ENCODE results near the gene ADCY7.

DNA sequence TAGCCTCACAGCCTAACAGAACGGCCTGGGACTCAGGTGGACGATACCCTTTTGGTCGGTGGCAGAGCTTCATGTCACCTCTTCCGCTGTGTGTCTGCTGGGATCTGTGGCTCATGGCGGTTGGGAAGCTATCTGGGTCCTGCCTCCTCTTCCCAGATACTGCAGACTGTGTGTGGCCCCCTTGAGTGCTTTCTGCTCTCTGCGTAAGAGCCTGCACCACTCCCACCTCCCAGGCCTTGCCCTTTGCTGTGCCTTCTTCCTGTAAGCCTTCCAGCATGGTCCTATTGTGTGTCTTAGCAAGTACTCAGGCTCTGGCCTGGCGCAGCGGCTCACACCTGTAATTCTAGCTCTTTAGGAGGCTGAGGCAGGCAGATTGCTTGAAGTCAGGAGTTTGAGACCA lies 17.5 kb upstream of the ADCY7 start:
- TF ChIP-seq, protein P1, sequence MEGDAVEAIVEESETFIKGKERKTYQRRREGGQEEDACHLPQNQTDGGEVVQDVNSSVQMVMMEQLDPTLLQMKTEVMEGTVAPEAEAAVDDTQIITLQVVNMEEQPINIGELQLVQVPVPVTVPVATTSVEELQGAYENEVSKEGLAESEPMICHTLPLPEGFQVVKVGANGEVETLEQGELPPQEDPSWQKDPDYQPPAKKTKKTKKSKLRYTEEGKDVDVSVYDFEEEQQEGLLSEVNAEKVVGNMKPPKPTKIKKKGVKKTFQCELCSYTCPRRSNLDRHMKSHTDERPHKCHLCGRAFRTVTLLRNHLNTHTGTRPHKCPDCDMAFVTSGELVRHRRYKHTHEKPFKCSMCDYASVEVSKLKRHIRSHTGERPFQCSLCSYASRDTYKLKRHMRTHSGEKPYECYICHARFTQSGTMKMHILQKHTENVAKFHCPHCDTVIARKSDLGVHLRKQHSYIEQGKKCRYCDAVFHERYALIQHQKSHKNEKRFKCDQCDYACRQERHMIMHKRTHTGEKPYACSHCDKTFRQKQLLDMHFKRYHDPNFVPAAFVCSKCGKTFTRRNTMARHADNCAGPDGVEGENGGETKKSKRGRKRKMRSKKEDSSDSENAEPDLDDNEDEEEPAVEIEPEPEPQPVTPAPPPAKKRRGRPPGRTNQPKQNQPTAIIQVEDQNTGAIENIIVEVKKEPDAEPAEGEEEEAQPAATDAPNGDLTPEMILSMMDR (IDR thresholded peaks at IDR 0.05; ENCODE audit: insufficient read depth, low read length): no peak
- TF ChIP-seq POLR2AphosphoS5 (IDR thresholded peaks at IDR 0.05; ENCODE audit: low read depth) (no peak), SPI1 (IDR thresholded peaks at IDR 0.05; ENCODE audit: borderline replicate concordance, low read depth) (no peak)
